Measurements from ENCODE around the gene MIGA1. TPM values are rescaled to one million over a fixed set of nuclear protein-coding genes. Genes with fewer than 3 reads are reported as not detected.
"Not testable (repeated sequence)": the region's sequence is repeated elsewhere in the genome, so short reads cannot be mapped to it uniquely, and the experiment has no call there.

MIGA1 gene
- total RNA-seq, 1 donor from 2014 or later, result 14.5 TPM

- no peak for DNase-seq (ENCODE audit: extremely low spot score, unreplicated experiment)
- Mint-ChIP-seq H3K27me3 (no peaks in the 10 kb centered on the region), H3K27ac (no peak overlapping the region), H3K9me3 (no peaks in the 10 kb centered on the region), H3K4me3 (no peak overlapping the region), H3K4me1 (ENCODE audit: unreplicated experiment) (no peaks in the 10 kb centered on the region), H3K36me3 (peaks cover 4% of the 10 kb centered on the region)
- TF ChIP-seq CTCF (conservative IDR thresholded peaks at IDR 0.05), result no peak
Measured at GRCh38 chr1:77803371-77803770, 23.9 kb downstream of the MIGA1 start.

- H3K27ac Mint-ChIP-seq; H3K9me3 Mint-ChIP-seq; DNase-seq (ENCODE audit: extremely low spot score, unreplicated experiment); H3K4me1 Mint-ChIP-seq (ENCODE audit: unreplicated experiment); H3K4me3 Mint-ChIP-seq; H3K27me3 Mint-ChIP-seq: not testable (repeated sequence)
- H3K36me3 Mint-ChIP-seq, result peaks cover 13% of the 10 kb centered on the region
Measured at GRCh38 chr1:77809787-77810462, 30.5 kb downstream of the MIGA1 start.

GRCh38 chr1:77811589-77811988, 32.1 kb downstream of the MIGA1 start:
- not testable (repeated sequence) for H3K27ac Mint-ChIP-seq; H3K4me1 Mint-ChIP-seq (ENCODE audit: unreplicated experiment); H3K4me3 Mint-ChIP-seq; H3K27me3 Mint-ChIP-seq; DNase-seq (ENCODE audit: extremely low spot score, unreplicated experiment); H3K9me3 Mint-ChIP-seq
- peaks cover 13% of the 10 kb centered on the region for H3K36me3 Mint-ChIP-seq

- Mint-ChIP-seq H3K36me3 (peaks cover 36% of the 10 kb centered on the region), H3K9me3 (no peaks in the 10 kb centered on the region), H3K4me3 (no peak overlapping the region), H3K27ac (peak overlapping the region; percentile 35), H3K27me3 (no peaks in the 10 kb centered on the region), H3K4me1 (ENCODE audit: unreplicated experiment) (no peaks in the 10 kb centered on the region)
- no peak for TF ChIP-seq CTCF (conservative IDR thresholded peaks at IDR 0.05)
- no peak for DNase-seq (ENCODE audit: extremely low spot score, unreplicated experiment)
Measured at GRCh38 chr1:77817368-77818209, 38.1 kb downstream of the MIGA1 start.

- Mint-ChIP-seq H3K27me3 (no peaks in the 10 kb centered on the region), H3K4me3 (no peak overlapping the region), H3K36me3 (peaks cover 28% of the 10 kb centered on the region), H3K4me1 (ENCODE audit: unreplicated experiment) (no peaks in the 10 kb centered on the region), H3K9me3 (no peaks in the 10 kb centered on the region), H3K27ac (no peak overlapping the region)
- TF ChIP-seq CTCF (conservative IDR thresholded peaks at IDR 0.05), result no peak
- no peak for DNase-seq (ENCODE audit: extremely low spot score, unreplicated experiment)
Measured at GRCh38 chr1:77820121-77820520, 40.7 kb downstream of the MIGA1 start.

GRCh38 chr1:77824079-77824478, 44.6 kb downstream of the MIGA1 start:
- no peak for TF ChIP-seq CTCF (conservative IDR thresholded peaks at IDR 0.05)
- no peaks in the 10 kb centered on the region for H3K9me3 Mint-ChIP-seq
- peak overlapping the region; percentile 59 for H3K27ac Mint-ChIP-seq

More at GRCh38 chr1:77824079-77824478, 44.6 kb downstream of the MIGA1 start:
- H3K27me3 Mint-ChIP-seq, result no peaks in the 10 kb centered on the region
- H3K36me3 Mint-ChIP-seq, result peaks cover 18% of the 10 kb centered on the region
- H3K4me3 Mint-ChIP-seq, result no peak overlapping the region
- DNase-seq (ENCODE audit: extremely low spot score, unreplicated experiment), result no peak
- no peaks in the 10 kb centered on the region for H3K4me1 Mint-ChIP-seq (ENCODE audit: unreplicated experiment)

All from type B pancreatic cell (in vitro differentiated cells).